T-helper 2 cell treated with Interferon-gamma antibody and Interleukin-4, amounts not matched to agents 5 μg/mL and 100 μg/mL, for 36 hours (primary cell): ENCODE data around the gene SLC44A5.

Experiments
- DNase-seq: peaks from one replicate; pipeline ENCODE4 v3.0.0; 2021; ENCODE audit warnings: low spot score
- H3K27ac Mint-ChIP-seq: one replicate; pipeline ENCODE4 v1.8.0; 2021; ENCODE audit warnings: mild to moderate bottlenecking, mixed read lengths
- H3K27me3 Mint-ChIP-seq: one replicate; pipeline ENCODE4 v1.8.0; 2021; ENCODE audit warnings: low read depth, mixed read lengths
- H3K36me3 Mint-ChIP-seq: one replicate; pipeline ENCODE4 v1.8.0; 2021; ENCODE audit warnings: low read depth, mixed read lengths
- H3K4me1 Mint-ChIP-seq: one replicate; pipeline ENCODE4 v1.8.0; 2021; ENCODE audit warnings: low read depth, mixed read lengths
- H3K4me3 Mint-ChIP-seq: one replicate; pipeline ENCODE4 v1.8.0; 2022; ENCODE audit warnings: mild to moderate bottlenecking, moderate library complexity, mixed read lengths
- H3K9me3 Mint-ChIP-seq: one replicate; pipeline ENCODE4 v1.8.0; 2021; ENCODE audit warnings: mixed read lengths

Gene SLC44A5

DNA sequence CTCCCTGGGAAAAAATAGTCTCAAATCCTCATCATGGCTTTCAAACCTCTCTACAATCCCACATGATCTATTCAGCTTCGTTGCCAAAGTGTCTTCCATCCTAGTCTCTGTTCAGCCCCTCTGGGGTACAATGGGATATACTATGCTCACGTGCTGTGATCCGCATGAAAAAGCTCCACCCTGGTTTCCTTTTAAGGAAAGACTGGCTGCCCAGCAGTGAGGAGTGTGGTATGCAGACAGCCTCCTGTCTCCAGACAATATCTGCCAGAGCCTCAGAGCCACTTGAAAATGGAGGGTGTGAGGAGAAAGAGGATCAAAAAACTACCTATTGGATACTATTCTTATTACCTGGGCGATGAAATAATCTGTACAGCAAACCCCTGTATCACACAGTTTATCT, 282.2 kb downstream of the SLC44A5 start:
- Mint-ChIP-seq H3K27ac (no peak overlapping the region), H3K4me3 (no peak overlapping the region), H3K27me3 (no peaks in the 10 kb centered on the region), H3K36me3 (no peaks in the 10 kb centered on the region), H3K9me3 (no peaks in the 10 kb centered on the region), H3K4me1 (no peaks in the 10 kb centered on the region)
- DNase-seq: no peak

DNA sequence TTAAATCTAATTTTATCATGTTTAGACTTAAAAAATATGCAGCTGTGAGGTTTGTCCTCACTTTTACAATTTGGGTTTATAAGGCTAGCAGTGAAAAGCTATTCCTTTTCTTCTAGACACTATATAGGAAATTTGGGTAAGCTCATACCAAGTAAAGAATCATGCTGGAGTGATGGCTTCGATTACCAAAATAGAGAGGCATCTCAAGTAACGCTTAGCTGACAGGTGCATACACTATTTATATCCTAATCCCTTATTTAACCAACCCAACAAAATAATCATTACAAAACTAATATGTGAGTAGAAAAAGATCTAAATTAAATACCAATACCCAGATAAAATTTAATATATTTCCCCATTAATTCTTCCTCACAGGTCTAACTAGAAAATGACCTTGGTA, 283.5 kb downstream of the SLC44A5 start:
- Mint-ChIP-seq H3K9me3 (peaks cover 2% of the 10 kb centered on the region), H3K36me3 (no peaks in the 10 kb centered on the region), H3K4me3 (no peak overlapping the region), H3K4me1 (no peaks in the 10 kb centered on the region), H3K27ac (no peak overlapping the region), H3K27me3 (no peaks in the 10 kb centered on the region)
- DNase-seq: no peak

DNA sequence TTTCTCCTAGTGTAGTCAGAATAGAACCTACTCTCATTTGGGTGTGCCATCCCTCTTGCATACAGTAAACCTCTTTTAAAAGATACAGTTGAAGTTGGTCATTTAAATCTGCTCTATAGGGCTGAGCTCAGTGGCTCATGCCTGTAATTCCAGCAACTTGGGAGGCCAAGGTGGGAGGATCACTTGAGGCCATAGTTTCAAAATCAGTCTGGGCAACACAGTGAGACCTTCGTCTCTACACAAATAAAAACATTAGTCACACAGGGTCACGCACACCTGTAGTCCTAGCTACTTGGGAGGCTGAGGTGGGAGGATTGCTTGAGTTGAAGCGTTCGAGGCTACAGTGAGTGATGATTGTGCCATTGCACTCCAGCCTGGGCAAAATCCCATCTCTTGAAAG, 292.9 kb downstream of the SLC44A5 start:
- Mint-ChIP-seq H3K9me3 (peaks cover 4% of the 10 kb centered on the region), H3K36me3 (no peaks in the 10 kb centered on the region), H3K27me3 (no peaks in the 10 kb centered on the region), H3K4me1 (no peaks in the 10 kb centered on the region), H3K27ac (no peak overlapping the region), H3K4me3 (no peak overlapping the region)
- DNase-seq: no peak

DNA sequence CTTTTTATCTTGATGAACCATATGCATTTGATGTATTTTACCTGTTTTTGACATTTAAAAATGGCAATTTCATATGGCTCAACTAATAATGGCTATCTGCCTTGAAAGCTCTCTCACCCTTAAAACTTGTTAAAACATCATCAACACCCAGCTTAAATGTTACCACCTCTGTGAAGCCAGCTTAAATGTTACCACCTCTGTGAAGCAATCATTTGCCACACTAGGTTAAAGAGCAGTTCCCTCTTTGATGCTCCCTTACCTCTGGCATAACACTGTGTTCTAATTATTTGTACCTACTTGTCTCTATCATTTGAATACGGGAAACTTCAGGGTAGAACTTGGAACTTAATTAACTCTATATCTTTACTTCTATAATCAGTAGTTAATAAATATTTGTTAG, 294.7 kb downstream of the SLC44A5 start:
- H3K9me3 Mint-ChIP-seq: no peaks in the 10 kb centered on the region
- H3K4me1 Mint-ChIP-seq: no peaks in the 10 kb centered on the region

DNA sequence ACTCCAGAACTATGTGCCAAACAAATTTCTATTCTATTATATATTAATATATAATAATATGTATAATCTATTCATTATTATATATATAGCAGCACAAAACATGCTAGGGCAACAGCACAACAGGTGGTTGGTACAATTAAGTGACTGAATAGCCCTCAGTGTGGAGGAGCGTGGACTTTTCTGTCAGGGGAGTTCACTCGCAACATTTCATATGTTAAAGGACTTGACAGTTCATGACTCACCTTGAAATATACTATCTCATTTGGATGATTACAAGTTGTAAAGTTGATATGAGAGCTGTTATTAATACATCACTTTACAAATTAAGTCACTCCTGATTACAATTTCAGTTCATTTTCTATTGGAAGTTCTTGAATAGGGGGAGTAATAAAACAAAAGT, 298.3 kb downstream of the SLC44A5 start:
- H3K27me3 Mint-ChIP-seq: no peaks in the 10 kb centered on the region
- H3K9me3 Mint-ChIP-seq: no peaks in the 10 kb centered on the region
- H3K4me3 Mint-ChIP-seq: no peak overlapping the region
- no peaks in the 10 kb centered on the region for H3K36me3 Mint-ChIP-seq
- no peak for DNase-seq
- H3K4me1 Mint-ChIP-seq: no peaks in the 10 kb centered on the region
- H3K27ac Mint-ChIP-seq: no peak overlapping the region

More for the DNA sequence above, 294.7 kb downstream of the SLC44A5 start:
- DNase-seq: no peak
- H3K4me3 Mint-ChIP-seq: no peak overlapping the region
- H3K27ac Mint-ChIP-seq: no peak overlapping the region
- H3K27me3 Mint-ChIP-seq: no peaks in the 10 kb centered on the region
- H3K36me3 Mint-ChIP-seq: no peaks in the 10 kb centered on the region

DNA sequence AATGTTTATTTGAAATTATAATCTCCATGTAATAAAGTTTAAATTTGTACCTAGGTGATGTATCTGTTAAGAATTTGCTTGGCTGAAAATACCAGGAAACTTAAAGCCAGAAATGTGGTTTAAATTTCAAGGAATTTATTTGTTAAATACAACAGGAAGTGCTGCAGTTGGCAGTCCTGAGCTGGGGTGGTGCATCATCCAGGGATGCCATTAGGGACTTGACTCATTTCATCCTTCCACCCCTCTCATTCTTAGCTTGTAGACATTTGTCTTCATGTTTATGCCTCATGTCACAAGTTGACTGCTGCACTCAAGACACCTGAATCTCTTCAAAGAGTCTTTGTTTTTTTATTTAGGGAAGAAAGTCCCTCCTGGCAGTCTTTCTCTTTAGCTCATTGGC, 300.8 kb downstream of the SLC44A5 start:
- Mint-ChIP-seq H3K4me1 (no peaks in the 10 kb centered on the region), H3K27ac (no peak overlapping the region), H3K36me3 (no peaks in the 10 kb centered on the region), H3K9me3 (no peaks in the 10 kb centered on the region), H3K4me3 (no peak overlapping the region), H3K27me3 (no peaks in the 10 kb centered on the region)
- DNase-seq: no peak

DNA sequence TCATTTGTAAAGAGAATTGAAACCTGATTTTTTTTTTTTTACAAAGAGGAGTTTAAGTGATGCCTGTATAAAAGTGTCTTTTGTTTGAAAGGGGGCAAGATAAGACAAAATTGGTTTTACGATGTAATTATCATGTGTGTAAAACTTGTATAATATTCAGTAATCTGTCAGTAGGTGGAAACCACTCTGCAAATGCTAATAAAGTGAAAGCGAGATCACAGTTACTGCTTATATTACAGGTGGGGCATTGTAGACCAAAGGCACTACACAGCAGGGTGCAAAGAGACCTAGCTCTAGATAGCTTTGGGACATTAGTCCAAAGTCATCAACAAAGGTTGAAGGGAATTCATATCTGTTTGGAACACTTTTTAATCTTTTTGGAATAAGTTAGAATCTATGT, 302.5 kb downstream of the SLC44A5 start:
- H3K4me1 Mint-ChIP-seq: no peaks in the 10 kb centered on the region
- H3K27ac Mint-ChIP-seq: no peak overlapping the region
- no peaks in the 10 kb centered on the region for H3K36me3 Mint-ChIP-seq
- no peak for DNase-seq
- H3K9me3 Mint-ChIP-seq: no peaks in the 10 kb centered on the region
- no peaks in the 10 kb centered on the region for H3K27me3 Mint-ChIP-seq
- H3K4me3 Mint-ChIP-seq: no peak overlapping the region

DNA sequence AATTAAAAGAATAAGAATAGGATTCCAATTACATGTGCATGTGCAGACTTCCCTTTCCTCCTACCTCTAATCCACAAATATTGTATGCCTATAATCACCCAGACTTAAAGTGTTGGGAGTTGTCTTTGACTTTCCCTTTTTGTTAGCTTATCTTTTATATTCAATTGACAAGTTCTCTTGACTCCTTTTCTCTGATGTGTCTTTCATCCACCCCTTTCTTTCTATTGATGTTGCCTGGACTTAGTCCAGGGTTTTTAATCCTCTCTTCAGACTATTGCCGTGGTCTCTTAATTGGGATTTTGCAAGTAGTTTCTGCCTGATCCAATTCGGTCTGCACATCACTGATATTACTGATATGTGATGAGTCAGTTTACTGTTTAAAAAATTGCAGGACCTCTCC, 305.9 kb downstream of the SLC44A5 start:
- no peaks in the 10 kb centered on the region for H3K9me3 Mint-ChIP-seq
- H3K4me3 Mint-ChIP-seq: no peak overlapping the region
- H3K36me3 Mint-ChIP-seq: no peaks in the 10 kb centered on the region
- no peak overlapping the region for H3K27ac Mint-ChIP-seq
- DNase-seq: no peak
- H3K4me1 Mint-ChIP-seq: no peaks in the 10 kb centered on the region
- H3K27me3 Mint-ChIP-seq: no peaks in the 10 kb centered on the region

DNA sequence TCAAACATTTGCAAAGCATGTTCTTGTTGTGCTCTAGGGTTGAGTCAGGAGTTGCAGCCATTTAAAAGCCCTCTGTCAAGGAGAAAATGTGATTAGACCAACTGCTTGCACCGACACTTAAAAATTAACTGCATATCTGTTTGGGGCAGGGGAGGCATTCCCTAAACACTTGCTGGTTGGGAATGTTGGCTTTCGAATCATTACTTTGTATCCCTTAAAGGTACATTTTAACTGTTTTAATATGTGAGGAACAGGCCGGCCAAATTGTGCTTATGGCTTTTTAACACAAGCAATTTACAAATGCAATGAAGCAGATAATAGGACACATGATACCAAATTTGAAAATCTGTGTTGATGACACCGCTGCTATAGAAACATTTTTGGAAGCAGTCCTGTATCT, 317.6 kb downstream of the SLC44A5 start:
- H3K9me3 Mint-ChIP-seq: no peaks in the 10 kb centered on the region
- H3K27me3 Mint-ChIP-seq: no peaks in the 10 kb centered on the region
- no peaks in the 10 kb centered on the region for H3K4me1 Mint-ChIP-seq
- no peak overlapping the region for H3K27ac Mint-ChIP-seq
- DNase-seq: no peak
- no peaks in the 10 kb centered on the region for H3K36me3 Mint-ChIP-seq
- H3K4me3 Mint-ChIP-seq: no peak overlapping the region

DNA sequence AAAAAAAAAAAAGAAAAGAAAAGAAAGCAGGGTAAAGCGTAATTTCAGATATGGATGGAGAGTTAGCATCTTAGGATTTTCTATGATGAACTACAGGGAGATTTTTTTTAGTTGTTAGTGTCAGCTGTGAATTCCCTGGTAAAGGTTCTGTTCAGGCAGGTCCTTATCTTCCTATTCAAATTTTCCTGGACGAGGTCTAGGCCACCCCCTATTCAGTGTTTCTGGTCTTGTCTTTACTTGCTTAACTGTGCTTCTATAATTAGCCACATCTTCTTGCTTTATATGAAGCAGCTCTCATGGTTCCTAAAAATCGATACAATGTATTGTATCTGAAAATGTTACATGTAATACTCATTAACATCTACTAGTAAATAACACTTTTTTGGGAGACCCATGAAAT, 318.9 kb downstream of the SLC44A5 start:
- Mint-ChIP-seq H3K27me3 (no peaks in the 10 kb centered on the region), H3K9me3 (no peaks in the 10 kb centered on the region), H3K27ac (no peak overlapping the region), H3K4me3 (no peak overlapping the region), H3K4me1 (no peaks in the 10 kb centered on the region), H3K36me3 (no peaks in the 10 kb centered on the region)
- DNase-seq: no peak

DNA sequence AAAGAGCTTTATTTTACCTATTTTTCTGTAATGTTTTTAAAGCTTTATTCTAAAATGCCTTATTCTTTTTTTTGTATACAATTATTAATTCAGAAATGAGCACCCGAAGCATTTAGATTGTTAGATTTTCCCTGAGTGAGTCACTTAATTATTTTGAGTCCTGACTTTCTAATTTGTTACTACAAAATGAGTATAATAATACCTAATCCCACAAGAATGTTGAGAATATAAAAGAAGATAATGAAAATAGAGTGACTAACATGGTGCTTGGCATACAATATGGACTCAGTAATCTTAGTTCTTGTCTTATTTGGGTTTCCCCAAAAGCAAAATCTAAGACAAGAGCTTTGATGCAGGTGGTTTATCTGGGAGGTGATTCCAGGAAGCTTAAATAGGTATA, 334.5 kb downstream of the SLC44A5 start:
- no peaks in the 10 kb centered on the region for H3K36me3 Mint-ChIP-seq
- no peak overlapping the region for H3K27ac Mint-ChIP-seq
- H3K9me3 Mint-ChIP-seq: no peaks in the 10 kb centered on the region
- no peak for DNase-seq
- no peaks in the 10 kb centered on the region for H3K4me1 Mint-ChIP-seq
- H3K27me3 Mint-ChIP-seq: no peaks in the 10 kb centered on the region
- H3K4me3 Mint-ChIP-seq: no peak overlapping the region

DNA sequence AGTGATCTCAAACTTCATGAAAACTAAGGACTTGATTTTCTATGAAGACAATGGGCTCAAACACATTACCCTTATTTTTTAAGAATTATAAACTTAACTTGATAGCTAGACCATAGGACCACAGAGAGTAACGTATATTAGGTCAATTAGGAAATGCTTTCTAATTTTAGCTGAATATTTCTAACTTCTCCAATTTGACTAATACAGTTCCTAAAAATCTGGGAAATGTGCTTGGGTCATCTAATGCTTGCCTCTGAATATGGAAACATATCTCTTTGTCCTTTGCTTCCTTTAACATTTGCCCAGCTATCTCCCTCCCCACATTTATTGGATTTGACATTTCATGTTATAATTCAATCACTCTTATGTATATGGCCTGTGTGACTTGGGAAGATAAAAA, 335.3 kb downstream of the SLC44A5 start:
- no peaks in the 10 kb centered on the region for H3K4me1 Mint-ChIP-seq
- no peak overlapping the region for H3K4me3 Mint-ChIP-seq
- no peaks in the 10 kb centered on the region for H3K36me3 Mint-ChIP-seq
- no peak overlapping the region for H3K27ac Mint-ChIP-seq
- H3K9me3 Mint-ChIP-seq: no peaks in the 10 kb centered on the region
- DNase-seq: no peak
- no peaks in the 10 kb centered on the region for H3K27me3 Mint-ChIP-seq

DNA sequence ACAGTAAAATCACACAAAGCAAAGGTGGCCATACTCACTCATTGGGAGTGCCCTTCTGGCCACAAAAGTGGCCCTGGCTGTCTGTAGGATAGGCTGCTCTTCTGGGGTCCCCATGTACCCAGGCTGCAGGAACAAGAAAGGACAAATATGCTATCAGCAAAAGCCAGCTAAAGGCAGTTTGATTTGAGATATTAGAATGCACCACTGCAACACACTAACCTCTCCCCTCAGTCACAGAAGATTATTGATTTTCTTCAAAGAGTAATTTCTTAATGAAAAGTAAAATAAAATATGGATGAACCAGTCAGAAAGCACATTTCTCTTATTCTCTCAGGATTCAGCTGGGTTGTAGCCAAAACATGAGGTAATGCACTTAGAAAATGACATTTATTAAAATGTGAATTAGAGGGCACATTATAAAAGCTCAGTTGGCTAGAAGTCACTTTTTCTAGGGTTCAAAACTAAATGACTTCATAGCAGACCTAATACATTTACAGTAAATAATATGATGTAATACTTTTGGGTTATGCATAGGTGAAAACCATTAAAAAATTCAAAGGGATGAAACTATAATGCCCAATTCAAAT, 335.9 kb downstream of the SLC44A5 start:
- Mint-ChIP-seq H3K4me1 (no peaks in the 10 kb centered on the region), H3K4me3 (no peak overlapping the region), H3K36me3 (no peaks in the 10 kb centered on the region), H3K27ac (no peak overlapping the region), H3K9me3 (no peaks in the 10 kb centered on the region), H3K27me3 (no peaks in the 10 kb centered on the region)
- no peak for DNase-seq

DNA sequence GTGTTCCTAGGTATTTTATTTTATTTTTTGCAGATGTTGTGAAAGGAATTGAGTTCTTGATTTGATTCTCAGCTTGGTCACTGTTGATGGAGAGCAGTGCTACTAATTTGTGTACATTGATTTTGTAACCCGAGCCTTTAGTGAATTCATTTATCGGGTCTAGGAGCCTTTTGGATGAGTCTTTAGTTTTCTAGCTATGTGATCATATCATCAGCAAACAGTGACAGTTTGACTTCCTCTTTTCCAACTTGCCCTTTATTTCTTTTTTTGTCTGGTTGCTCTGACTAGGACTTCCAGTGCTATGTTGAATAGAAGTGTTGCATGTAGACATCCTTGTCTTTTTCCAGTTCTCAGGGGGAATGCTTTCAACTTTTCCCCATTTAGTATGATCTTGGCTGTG, 337.8 kb downstream of the SLC44A5 start:
- H3K27ac Mint-ChIP-seq: no peak overlapping the region
- DNase-seq: no peak
- H3K27me3 Mint-ChIP-seq: no peaks in the 10 kb centered on the region
- H3K9me3 Mint-ChIP-seq: no peaks in the 10 kb centered on the region
- H3K36me3 Mint-ChIP-seq: no peaks in the 10 kb centered on the region
- no peaks in the 10 kb centered on the region for H3K4me1 Mint-ChIP-seq
- H3K4me3 Mint-ChIP-seq: no peak overlapping the region

DNA sequence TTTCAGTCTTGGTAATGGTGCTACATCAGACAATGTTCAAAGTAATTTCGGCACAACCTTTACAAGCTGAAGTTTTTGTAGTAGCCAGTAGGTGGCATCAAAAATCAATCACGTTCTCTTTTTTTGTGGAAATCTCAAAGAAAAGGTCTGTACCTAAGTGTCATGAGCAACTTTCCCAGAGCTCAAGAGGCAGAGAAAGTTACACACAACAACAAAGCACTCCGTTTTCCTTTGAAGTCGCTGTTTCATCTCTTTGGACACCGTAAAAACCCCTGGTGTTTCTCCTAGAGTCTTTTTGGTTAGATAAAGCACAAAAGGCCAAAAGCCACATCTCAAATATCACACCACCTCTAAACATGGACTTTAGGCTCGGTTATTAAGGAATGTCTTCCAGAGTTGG, 345.1 kb downstream of the SLC44A5 start:
- no peak overlapping the region for H3K27ac Mint-ChIP-seq
- no peaks in the 10 kb centered on the region for H3K36me3 Mint-ChIP-seq
- DNase-seq: no peak
- no peaks in the 10 kb centered on the region for H3K9me3 Mint-ChIP-seq
- no peaks in the 10 kb centered on the region for H3K4me1 Mint-ChIP-seq
- no peak overlapping the region for H3K4me3 Mint-ChIP-seq
- H3K27me3 Mint-ChIP-seq: peaks cover 2% of the 10 kb centered on the region
